ENCODE measurements around the gene DPAGT1. TPM values are rescaled to one million over a fixed set of nuclear protein-coding genes. Genes with fewer than 3 reads are reported as not detected.

Gene DPAGT1
- 9.5 and 14.4 TPM in 2 replicates for total RNA-seq

DNA sequence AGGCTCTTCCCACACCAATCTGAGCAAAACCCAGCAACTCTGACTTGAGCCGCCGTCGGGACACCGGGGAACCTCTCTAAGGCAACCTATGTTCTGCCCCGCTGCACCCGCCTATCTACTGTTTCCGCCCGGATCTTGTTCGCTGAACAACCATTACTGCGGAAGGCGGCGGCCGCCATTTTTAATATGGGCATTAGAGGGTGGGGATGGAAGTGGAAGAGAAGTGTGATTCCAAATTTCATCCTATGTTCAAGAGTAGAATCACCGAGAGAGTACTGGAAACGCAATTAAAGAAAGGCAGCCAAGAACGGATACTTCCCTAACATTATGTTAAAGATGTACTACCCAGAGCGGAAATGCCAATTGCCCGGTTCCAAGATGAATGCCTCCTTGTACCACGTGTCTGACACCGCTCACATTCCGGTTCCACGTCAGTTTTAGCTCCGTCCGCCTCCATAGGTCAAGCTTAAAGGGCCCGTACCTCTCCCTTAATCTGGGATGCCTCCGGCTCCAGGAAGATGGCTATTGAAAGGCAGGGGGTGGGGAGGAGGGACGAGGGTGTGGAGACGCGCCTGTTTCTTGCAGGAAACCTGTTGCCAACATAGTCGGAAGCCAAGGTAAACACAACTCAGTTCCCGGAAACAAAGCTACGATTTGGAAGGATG lies at the start of gene DPAGT1:
TSS of gene DPAGT1 (minus strand) at position 95 of the 665 bp plus-strand sequence. CDS start 198 bp downstream, outside the sequence.

DNA sequence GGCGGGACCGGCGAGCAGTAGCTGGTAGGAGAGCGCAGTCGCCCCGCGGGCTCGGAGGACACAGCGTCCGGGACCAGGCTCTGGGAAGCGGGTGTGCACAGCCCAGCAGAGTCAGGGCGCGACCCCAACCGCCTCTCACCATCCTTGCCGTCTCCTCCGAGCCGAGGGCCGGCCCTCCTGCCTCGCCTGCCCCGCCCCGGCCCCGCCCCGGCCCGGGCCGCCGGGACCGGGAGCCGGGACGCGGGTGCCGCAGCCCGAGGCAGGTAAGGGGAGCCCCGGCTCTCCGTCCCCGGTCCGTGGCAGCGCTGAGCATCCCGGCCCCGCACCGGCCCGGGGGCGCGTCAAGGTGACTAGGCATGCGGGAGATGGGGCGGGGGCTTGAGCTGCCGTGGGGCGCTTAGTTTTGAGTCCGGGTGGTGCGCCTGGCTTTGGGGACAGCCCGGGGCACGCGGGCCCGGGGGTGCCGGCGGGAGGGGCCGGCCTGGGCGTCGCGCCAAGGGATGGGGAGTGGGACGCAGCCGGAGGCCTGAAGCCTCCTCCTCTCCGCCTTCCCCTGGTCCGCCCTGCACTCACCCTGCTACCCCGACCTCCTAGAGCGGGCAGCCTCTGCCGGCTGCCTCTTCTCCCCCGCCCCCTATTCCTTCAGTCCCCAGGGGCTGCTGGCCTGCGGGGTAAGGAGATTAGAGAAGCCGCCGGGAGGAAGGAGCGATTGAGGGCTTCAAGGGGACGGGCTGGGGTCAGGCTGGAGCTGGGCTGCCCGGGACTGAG lies 47.5 kb upstream of the DPAGT1 start, which contains the start of gene ABCG4:
TSS of gene ABCG4 (plus strand) at position 35 of the 768 bp plus-strand sequence. CDS start 914 bp downstream, outside the sequence.

DNA sequence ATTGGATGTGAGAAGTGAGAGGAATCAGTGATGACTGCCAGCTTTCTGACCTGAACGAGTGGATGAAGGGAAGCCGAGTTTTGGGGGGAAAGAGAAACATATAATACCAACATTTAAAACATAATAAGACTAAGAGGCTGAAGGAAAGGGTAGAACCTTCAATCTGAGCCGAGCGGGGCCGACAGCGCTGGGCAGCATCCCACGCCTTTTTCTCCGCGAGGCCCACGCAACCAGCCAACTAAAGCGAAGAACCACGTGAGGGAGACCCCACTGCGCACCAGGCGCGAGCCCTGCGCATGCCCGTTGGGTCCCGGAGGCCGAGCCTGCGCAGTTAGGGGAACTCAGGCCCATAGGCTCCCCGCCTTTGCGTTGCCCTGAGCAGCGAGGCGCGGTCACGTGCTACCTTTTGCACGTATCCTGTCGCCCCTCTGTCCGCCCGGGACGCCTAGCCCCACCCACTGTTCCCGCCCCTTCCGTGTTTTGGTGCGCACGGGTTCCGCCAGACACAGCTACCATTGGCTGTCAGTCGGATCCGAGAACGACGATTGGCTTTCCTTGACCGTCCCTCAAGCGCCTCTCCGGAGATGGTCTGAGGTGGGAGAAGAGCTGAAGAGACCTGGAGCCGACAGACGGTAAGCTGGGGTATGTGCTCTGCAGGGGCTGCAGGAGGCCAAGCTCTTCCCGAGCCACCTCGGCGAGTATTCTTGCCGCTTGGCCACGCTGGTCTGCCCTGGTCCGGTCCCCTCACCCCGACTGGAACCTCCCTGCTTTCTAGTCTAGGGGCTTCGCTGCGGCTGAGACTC lies 19.6 kb upstream of the DPAGT1 start, which contains the start of gene HINFP:
TSS of gene HINFP (plus strand) at position 573 of the 803 bp plus-strand sequence. CDS start 5,365 bp downstream, outside the sequence.

DNA sequence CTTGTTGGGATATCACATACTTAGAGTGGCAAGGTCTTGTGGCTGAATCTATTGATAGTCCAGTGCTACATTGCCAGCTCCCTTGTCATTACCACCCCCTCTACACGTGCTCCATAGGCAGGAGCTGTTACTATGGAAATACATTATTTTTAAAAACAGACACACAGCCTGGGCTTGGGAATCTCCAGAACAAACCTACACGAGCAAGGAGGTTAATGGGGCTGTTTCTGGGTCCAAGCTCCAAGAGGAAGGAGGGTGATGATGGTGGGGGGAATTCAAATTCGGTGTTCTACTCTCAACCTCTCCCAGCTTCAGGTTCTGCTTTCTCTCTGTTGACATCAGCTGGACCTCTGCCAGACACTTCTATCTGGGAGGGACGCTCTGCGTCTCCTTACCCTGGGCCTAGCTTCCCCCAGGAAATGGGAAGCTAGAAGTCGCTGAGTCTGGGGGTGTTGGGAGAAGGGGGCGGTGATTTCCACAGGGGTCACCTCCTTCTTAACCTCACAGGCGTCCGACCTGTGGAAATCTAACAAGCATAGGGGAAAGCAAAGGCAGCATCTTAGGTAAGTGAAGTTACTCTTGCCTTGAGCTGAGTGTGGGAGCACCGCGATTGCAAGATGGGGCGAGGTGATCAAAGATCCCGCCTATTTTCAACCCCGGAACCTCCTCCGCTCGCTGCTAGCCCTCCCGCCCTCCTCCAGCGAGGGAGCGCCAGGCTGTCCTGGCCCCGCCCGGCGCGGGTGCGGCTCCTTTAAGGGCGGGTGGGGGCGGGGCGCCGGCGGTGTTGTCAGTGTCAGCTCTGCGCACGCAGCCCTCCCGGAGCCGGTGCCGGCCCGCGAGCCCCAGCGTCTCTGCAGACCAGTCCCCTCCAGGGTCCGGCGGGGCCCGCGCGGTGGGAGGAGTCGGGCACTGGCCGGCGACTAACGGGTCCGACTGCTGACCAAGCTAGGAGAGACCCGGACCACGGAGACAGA lies 5.2 kb upstream of the DPAGT1 start, which contains the start of gene C2CD2L:
TSS of gene C2CD2L (plus strand) at position 781 of the 974 bp plus-strand sequence. CDS start 398 bp downstream, outside the sequence.

DNA sequence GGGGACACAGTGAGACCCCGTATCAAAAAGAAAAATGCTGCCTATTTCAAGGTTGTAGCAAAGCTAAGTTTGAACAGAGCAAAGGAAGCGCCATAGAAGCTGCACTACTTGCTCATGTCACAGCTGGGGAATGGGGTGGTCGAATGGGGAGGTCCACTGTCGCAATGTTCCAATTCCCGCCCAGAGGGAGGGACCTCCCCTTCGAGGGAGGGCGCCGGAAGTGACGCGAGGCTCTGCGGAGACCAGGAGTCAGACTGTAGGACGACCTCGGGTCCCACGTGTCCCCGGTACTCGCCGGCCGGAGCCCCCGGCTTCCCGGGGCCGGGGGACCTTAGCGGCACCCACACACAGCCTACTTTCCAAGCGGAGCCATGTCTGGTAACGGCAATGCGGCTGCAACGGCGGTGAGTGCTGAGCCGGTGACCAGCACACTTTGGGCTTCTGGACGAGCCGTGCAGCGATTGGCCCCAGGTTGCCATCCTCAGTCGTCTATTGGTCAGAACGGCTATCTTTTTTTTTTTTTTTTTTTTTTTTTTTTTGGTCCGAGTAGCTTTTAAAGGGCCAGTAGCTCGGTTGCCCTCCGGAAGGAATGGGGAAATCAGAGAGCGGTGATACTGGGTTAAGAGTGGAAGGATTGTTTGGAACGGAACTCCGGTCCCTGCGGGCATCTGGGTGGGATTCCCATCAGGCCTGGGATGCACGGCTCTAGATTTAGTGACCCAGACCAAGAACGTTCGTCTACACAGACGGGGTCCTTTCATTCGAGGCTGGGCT lies 16.8 kb downstream of the DPAGT1 start, which contains the start of gene HMBS:
TSS of gene HMBS (plus strand) at position 219 of the 774 bp plus-strand sequence. CDS start at position 372, 153 bp downstream.

DNA sequence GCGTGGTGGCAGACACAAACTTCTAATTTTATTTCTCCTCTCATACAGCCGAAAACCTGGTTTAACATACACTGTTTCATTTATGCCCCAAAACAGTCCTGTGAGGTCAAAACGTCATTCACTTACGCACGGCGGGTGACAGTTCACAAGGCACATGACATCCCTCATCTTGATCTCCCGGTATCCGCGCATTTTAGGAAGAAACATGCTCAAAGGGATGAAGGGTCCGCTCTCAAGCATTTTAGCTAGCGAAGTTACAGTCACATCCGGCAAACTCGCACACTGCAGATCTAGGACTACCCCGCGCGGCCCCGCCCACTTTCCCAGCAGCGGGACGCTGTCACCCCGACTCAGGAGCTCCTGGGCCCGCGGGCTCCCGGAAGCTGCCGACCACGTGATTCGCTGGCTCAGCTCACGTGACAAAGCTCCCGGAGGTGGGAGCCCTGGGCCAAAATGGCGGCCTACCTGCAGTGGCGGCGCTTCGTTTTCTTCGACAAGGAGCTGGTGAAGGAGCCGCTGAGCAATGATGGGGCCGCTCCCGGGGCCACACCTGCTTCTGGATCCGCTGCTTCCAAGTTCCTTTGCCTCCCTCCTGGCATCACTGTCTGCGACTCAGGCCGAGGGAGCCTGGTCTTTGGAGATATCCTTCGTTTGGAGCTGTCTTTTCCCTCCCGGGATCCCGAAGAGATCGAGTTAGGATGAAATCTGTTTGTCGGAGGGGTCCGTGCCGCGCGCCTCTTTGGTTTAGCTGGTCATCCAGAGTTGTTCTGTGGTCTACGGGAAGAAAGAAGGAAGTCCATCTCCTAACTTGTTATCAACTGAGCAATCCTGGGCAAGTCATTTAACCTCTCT lies 34.1 kb downstream of the DPAGT1 start, which contains the start of gene VPS11:
TSS of gene VPS11 (plus strand) at position 448 of the 852 bp plus-strand sequence. CDS start at position 454, 6 bp downstream.

DNA sequence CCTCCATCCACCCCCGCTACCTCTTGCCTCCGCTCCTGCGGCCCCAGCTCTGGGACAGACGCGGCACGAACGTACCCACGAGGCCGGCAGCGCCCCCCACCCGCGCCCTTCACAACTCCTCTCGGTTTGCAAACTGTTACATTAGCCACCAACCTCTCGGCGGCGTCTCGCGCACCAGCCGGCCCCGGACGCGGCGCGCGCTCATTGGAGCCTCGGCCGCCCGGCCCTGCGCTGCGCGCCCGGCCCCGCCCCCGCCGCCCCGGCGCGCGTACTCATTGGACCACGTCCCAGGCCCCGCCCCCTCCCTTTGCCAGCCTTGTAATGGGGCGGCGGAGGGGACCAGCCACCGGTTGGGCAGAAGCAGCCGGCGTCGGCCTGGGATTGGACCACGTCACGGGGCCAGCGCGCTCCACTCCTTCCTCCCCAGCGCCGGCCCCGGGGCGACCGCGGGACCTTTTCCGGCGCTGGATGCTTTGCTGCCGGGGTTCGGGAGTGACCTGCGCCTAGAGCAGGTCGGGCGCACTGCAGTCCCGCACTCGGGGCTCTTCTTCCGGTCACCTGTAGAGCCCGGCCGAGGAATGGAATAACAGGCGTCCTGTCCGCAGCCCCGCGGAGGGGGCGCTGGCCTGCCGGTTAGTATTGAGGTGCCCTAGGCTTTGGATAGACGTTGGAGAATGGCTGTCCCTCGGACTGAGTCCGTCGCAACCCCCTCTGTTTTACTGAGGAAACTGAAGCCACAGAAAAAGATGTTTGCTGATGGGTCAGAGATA lies 44.5 kb downstream of the DPAGT1 start, which contains the start of gene HYOU1:
TSS of gene HYOU1 (minus strand) at position 206 of the 770 bp plus-strand sequence. CDS start 1,045 bp downstream, outside the sequence.

Other genes with a start within 250 kb of the DPAGT1 start
- not detected in 2 replicates for gene CXCR5, start 218.0 kb downstream of the DPAGT1 start, total RNA-seq
- 20.8 and 29.3 TPM in 2 replicates for gene BCL9L, start 175.9 kb downstream of the DPAGT1 start, total RNA-seq
- gene UPK2, start 145.6 kb downstream of the DPAGT1 start, total RNA-seq, result not detected in 2 replicates
- gene FOXR1, start 130.1 kb downstream of the DPAGT1 start, total RNA-seq, result not detected in 2 replicates
- 20.6 and 21.8 TPM in 2 replicates for gene CENATAC, start 103.7 kb downstream of the DPAGT1 start, total RNA-seq
- 746 and 870 TPM in 2 replicates for gene RPS25, start 83.5 kb downstream of the DPAGT1 start, total RNA-seq
- gene TRAPPC4, start 83.1 kb downstream of the DPAGT1 start, total RNA-seq, result 112 and 118 TPM in 2 replicates
- gene SLC37A4, start 71.0 kb downstream of the DPAGT1 start, total RNA-seq, result 6.0 and 7.3 TPM in 2 replicates
- 126 and 138 TPM in 2 replicates for gene HYOU1, start 44.6 kb downstream of the DPAGT1 start, total RNA-seq
- gene VPS11, start 34.0 kb downstream of the DPAGT1 start, total RNA-seq, result 30.7 and 31.9 TPM in 2 replicates
- gene HMBS, start 17.0 kb downstream of the DPAGT1 start, total RNA-seq, result 4.7 and 6.7 TPM in 2 replicates
- 1.7 and 1.8 TPM in 2 replicates for gene C2CD2L, start 5.5 kb upstream of the DPAGT1 start, total RNA-seq
- gene HINFP, start 19.7 kb upstream of the DPAGT1 start, total RNA-seq, result 12.7 and 14.3 TPM in 2 replicates
- 0.14 and 0.18 TPM in 2 replicates for gene ABCG4, start 47.2 kb upstream of the DPAGT1 start, total RNA-seq
- 14.4 and 17.7 TPM in 2 replicates for gene NLRX1, start 66.9 kb upstream of the DPAGT1 start, total RNA-seq
- 0.14 and 0.18 TPM in 2 replicates for gene NHERF4, start 83.6 kb upstream of the DPAGT1 start, total RNA-seq
- 4.7 TPM in 2 replicates for gene CBL, start 104.5 kb upstream of the DPAGT1 start, total RNA-seq
- 11.2 and 15.5 TPM in 2 replicates for gene MCAM, start 215.3 kb upstream of the DPAGT1 start, total RNA-seq
- gene RNF26, start 232.7 kb upstream of the DPAGT1 start, total RNA-seq, result 2.8 and 4.3 TPM in 2 replicates
- 17.5 and 34.5 TPM in 2 replicates for gene C1QTNF5, start 239.0 kb upstream of the DPAGT1 start, total RNA-seq
- not detected in 2 replicates for gene MFRP, start 244.9 kb upstream of the DPAGT1 start, total RNA-seq

Measured in smooth muscle cell of bladder (primary cell).